ENCODE results near the gene TDRD1.
"Not testable (repeated sequence)": the region's sequence is repeated elsewhere in the genome, so short reads cannot be mapped to it uniquely, and the experiment has no call there.

Gene TDRD1

GRCh38 chr10:114179148-114179547, at the start of gene TDRD1:
TSS of gene TDRD1 (plus strand) at chr10:114179353. CDS start at chr10:114187832, 8,479 bp downstream.
- Mint-ChIP-seq H3K36me3 (no peaks in the 10 kb centered on the region), H3K27me3 (peaks cover 0 to 13% of the 10 kb centered on the region in 2 donors), H3K4me1 (peaks cover 4 to 7% of the 10 kb centered on the region in 2 donors), H3K9me3 (no peaks in the 10 kb centered on the region), H3K4me3 (peak within 1 kb of the TSS in 1 of 2 donors; percentile 40), H3K27ac (no peak within 1 kb of the TSS)
- ATAC-seq (replicated peaks) (no peak), DNase-seq (no peak)

- Mint-ChIP-seq H3K36me3 (peaks cover 41 to 46% of the 10 kb centered on the region in 2 donors), H3K27ac (no peak overlapping the region), H3K4me1 (peaks cover 8 to 15% of the 10 kb centered on the region in 2 donors), H3K27me3 (no peaks in the 10 kb centered on the region), H3K9me3 (no peaks in the 10 kb centered on the region), H3K4me3 (no peak overlapping the region)
- ATAC-seq (replicated peaks) (peak; percentile 79 to 83), DNase-seq (no peak)
Observed at GRCh38 chr10:114131094-114131493, 48.1 kb upstream of the TDRD1 start.

GRCh38 chr10:114135476-114135875, 43.7 kb upstream of the TDRD1 start:
- Mint-ChIP-seq H3K27ac (no peak overlapping the region), H3K27me3 (no peaks in the 10 kb centered on the region), H3K9me3 (no peaks in the 10 kb centered on the region), H3K4me1 (peaks cover 10 to 15% of the 10 kb centered on the region in 2 donors), H3K36me3 (peaks cover 37 to 39% of the 10 kb centered on the region in 2 donors), H3K4me3 (no peak overlapping the region)
- no peak for DNase-seq
- ATAC-seq (replicated peaks), result no peak

- H3K9me3 Mint-ChIP-seq, result no peaks in the 10 kb centered on the region
- peaks cover 42% of the 10 kb centered on the region in 2 donors for H3K36me3 Mint-ChIP-seq
- ATAC-seq (replicated peaks) (no peak), DNase-seq (no peak)
- H3K27me3 Mint-ChIP-seq, result no peaks in the 10 kb centered on the region
- H3K4me3 Mint-ChIP-seq, result no peak overlapping the region
- H3K27ac Mint-ChIP-seq, result no peak overlapping the region
- peaks cover 0 to 2% of the 10 kb centered on the region in 2 donors for H3K4me1 Mint-ChIP-seq
Observed at GRCh38 chr10:114138581-114138980, 40.6 kb upstream of the TDRD1 start.

GRCh38 chr10:114140036-114140435, 39.1 kb upstream of the TDRD1 start:
- Mint-ChIP-seq H3K4me1 (peaks cover 0 to 2% of the 10 kb centered on the region in 2 donors), H3K36me3 (peaks cover 34 to 42% of the 10 kb centered on the region in 2 donors), H3K4me3 (no peak overlapping the region), H3K9me3 (no peaks in the 10 kb centered on the region), H3K27ac (no peak overlapping the region), H3K27me3 (no peaks in the 10 kb centered on the region)
- ATAC-seq (replicated peaks) (no peak), DNase-seq (no peak)

- H3K9me3 Mint-ChIP-seq; H3K4me3 Mint-ChIP-seq; H3K4me1 Mint-ChIP-seq; H3K27ac Mint-ChIP-seq; DNase-seq; ATAC-seq (replicated peaks); H3K27me3 Mint-ChIP-seq: not testable (repeated sequence)
- peaks cover 33 to 45% of the 10 kb centered on the region in 2 donors for H3K36me3 Mint-ChIP-seq
Observed at GRCh38 chr10:114140827-114141226, 38.3 kb upstream of the TDRD1 start.

GRCh38 chr10:114142018-114142417, 37.1 kb upstream of the TDRD1 start:
- Mint-ChIP-seq H3K27me3 (no peaks in the 10 kb centered on the region), H3K4me3 (no peak overlapping the region), H3K27ac (no peak overlapping the region), H3K9me3 (no peaks in the 10 kb centered on the region), H3K36me3 (peaks cover 30 to 44% of the 10 kb centered on the region in 2 donors), H3K4me1 (peaks cover 0 to 2% of the 10 kb centered on the region in 2 donors)
- ATAC-seq (replicated peaks) (no peak), DNase-seq (no peak)

- Mint-ChIP-seq H3K4me3 (no peak overlapping the region), H3K36me3 (peaks cover 39 to 53% of the 10 kb centered on the region in 2 donors), H3K4me1 (peaks cover 0 to 2% of the 10 kb centered on the region in 2 donors), H3K27me3 (no peaks in the 10 kb centered on the region), H3K27ac (no peak overlapping the region), H3K9me3 (no peaks in the 10 kb centered on the region)
- DNase-seq (no peak), ATAC-seq (replicated peaks) (no peak)
Observed at GRCh38 chr10:114143160-114143559, 36.0 kb upstream of the TDRD1 start.

- H3K9me3 Mint-ChIP-seq; H3K27me3 Mint-ChIP-seq; DNase-seq; H3K27ac Mint-ChIP-seq; H3K4me3 Mint-ChIP-seq; H3K4me1 Mint-ChIP-seq; ATAC-seq (replicated peaks): not testable (repeated sequence)
- peaks cover 51 to 64% of the 10 kb centered on the region in 2 donors for H3K36me3 Mint-ChIP-seq
Observed at GRCh38 chr10:114149476-114149875, 29.7 kb upstream of the TDRD1 start.

- no peak for DNase-seq
- Mint-ChIP-seq H3K36me3 (peaks cover 52 to 59% of the 10 kb centered on the region in 2 donors), H3K27ac (no peak overlapping the region), H3K4me3 (no peak overlapping the region), H3K9me3 (peaks cover 0 to 2% of the 10 kb centered on the region in 2 donors), H3K27me3 (no peaks in the 10 kb centered on the region), H3K4me1 (no peaks in the 10 kb centered on the region)
- no peak for ATAC-seq (replicated peaks)
Observed at GRCh38 chr10:114151486-114151885, 27.7 kb upstream of the TDRD1 start.

- Mint-ChIP-seq H3K4me3 (no peak overlapping the region), H3K9me3 (peaks cover 0 to 2% of the 10 kb centered on the region in 2 donors), H3K27ac (no peak overlapping the region), H3K27me3 (no peaks in the 10 kb centered on the region), H3K4me1 (no peaks in the 10 kb centered on the region), H3K36me3 (peaks cover 52 to 59% of the 10 kb centered on the region in 2 donors)
- DNase-seq (no peak), ATAC-seq (replicated peaks) (no peak)
Observed at GRCh38 chr10:114151892-114152291, 27.3 kb upstream of the TDRD1 start.

- Mint-ChIP-seq H3K9me3 (peaks cover 0 to 2% of the 10 kb centered on the region in 2 donors), H3K4me3 (no peak overlapping the region), H3K36me3 (peaks cover 23 to 37% of the 10 kb centered on the region in 2 donors), H3K27me3 (no peaks in the 10 kb centered on the region), H3K4me1 (peaks cover 2 to 4% of the 10 kb centered on the region in 2 donors), H3K27ac (no peak overlapping the region)
- DNase-seq (no peak), ATAC-seq (replicated peaks) (no peak)
Observed at GRCh38 chr10:114157912-114158311, 21.2 kb upstream of the TDRD1 start.

- no peak for ATAC-seq (replicated peaks)
- Mint-ChIP-seq H3K4me1 (peaks cover 18 to 21% of the 10 kb centered on the region in 2 donors), H3K36me3 (peaks cover 15 to 37% of the 10 kb centered on the region in 2 donors)
Observed at GRCh38 chr10:114163062-114163461, 16.1 kb upstream of the TDRD1 start.

GRCh38 chr10:114166043-114166442, 13.1 kb upstream of the TDRD1 start:
- no peak for ATAC-seq (replicated peaks)
- Mint-ChIP-seq H3K27me3 (no peaks in the 10 kb centered on the region), H3K36me3 (peaks cover 27 to 41% of the 10 kb centered on the region in 2 donors), H3K9me3 (peaks cover 4 to 5% of the 10 kb centered on the region in 2 donors), H3K4me3 (no peak overlapping the region), H3K4me1 (peaks cover 23 to 28% of the 10 kb centered on the region in 2 donors), H3K27ac (no peak overlapping the region)
- no peak for DNase-seq

More at GRCh38 chr10:114163062-114163461, 16.1 kb upstream of the TDRD1 start:
- H3K27ac Mint-ChIP-seq, result peak overlapping the region; percentile 32
- H3K27me3 Mint-ChIP-seq, result no peaks in the 10 kb centered on the region
- H3K9me3 Mint-ChIP-seq, result no peaks in the 10 kb centered on the region
- DNase-seq, result no peak
- H3K4me3 Mint-ChIP-seq, result no peak overlapping the region

GRCh38 chr10:114166494-114166893, 12.7 kb upstream of the TDRD1 start:
- H3K4me3 Mint-ChIP-seq, result no peak overlapping the region
- H3K27me3 Mint-ChIP-seq, result no peaks in the 10 kb centered on the region
- DNase-seq, result no peak
- ATAC-seq (replicated peaks), result no peak
- peaks cover 4 to 5% of the 10 kb centered on the region in 2 donors for H3K9me3 Mint-ChIP-seq
- peaks cover 24 to 28% of the 10 kb centered on the region in 2 donors for H3K4me1 Mint-ChIP-seq
- H3K36me3 Mint-ChIP-seq, result peaks cover 27 to 41% of the 10 kb centered on the region in 2 donors
- H3K27ac Mint-ChIP-seq, result no peak overlapping the region
